A549 (cell line): ENCODE data around the gene CLECL1. TPM values are rescaled to one million over a fixed set of nuclear protein-coding genes. Genes with fewer than 3 reads are reported as not detected.

Experiments
- ATAC-seq, 2 experiments: fragments of 200-7000 bp in 1 of 2; fragments of >200 bp in 1 of 2; cut with Nextera tagmentation in 1 of 2; cut with Tn5 transposase in 1 of 2; 3 replicates each; pipeline versions ENCODE4 v1.8.0 to v1.9.1; 2018 to 2020; ENCODE audit warnings: mild to moderate bottlenecking in 1 of 2, moderate library complexity in 1 of 2
- CTCF ChIA-PET: fragments of 300-600 bp; sonication (Branson Sonifier 250); formaldehyde crosslinking; extraction: SDS; loops from one replicate; lab custom pipeline; 2021; ENCODE audit warnings: antibody characterized with exemption, inconsistent platforms; lab: Yijun Ruan, JAX
- POLR2A ChIA-PET: fragments of 350-600 bp; formaldehyde crosslinking; extraction: SDS; loops from one replicate; lab custom pipeline; 2021; ENCODE audit warnings: antibody characterized with exemption, inconsistent platforms; lab: Yijun Ruan, JAX
- DNase-seq, 2 experiments: peaks; one replicate each; pipeline versions ENCODE4 v3.0.0 to v3.0.0-alpha.2; 2011 to 2016; ENCODE audit warnings: low read depth in 1 of 2, low spot score in 1 of 2
- FAIRE-seq: peaks from 2 replicates; lab custom pipeline; 2011; peaks lifted over from hg19 to GRCh38; lab: Jason Lieb, UNC
- H3K27ac ChIP-seq, 2 experiments: fragments of >200 bp; sonication (Bioruptor Twin); formaldehyde crosslinking; 3 replicates each; pipeline ENCODE4 v1.5.1; 2016 to 2017
- H3K4me1 ChIP-seq: fragments of >200 bp; sonication (Bioruptor Twin); formaldehyde crosslinking; 3 replicates; pipeline ENCODE4 v1.6.1; 2016
- H3K4me2 ChIP-seq: fragments of >200 bp; sonication (Bioruptor Twin); formaldehyde crosslinking; 3 replicates; pipeline ENCODE4 v1.6.1; 2016
- H3K4me3 ChIP-seq: fragments of >200 bp; sonication (Bioruptor Twin); formaldehyde crosslinking; 3 replicates; pipeline ENCODE4 v1.5.1; 2016
- H3K9me3 ChIP-seq: fragments of >200 bp; sonication (Bioruptor Twin); formaldehyde crosslinking; 3 replicates; pipeline ENCODE4 v1.6.1; 2016
- CBX2 ChIP-seq: fragments of 200-600 bp; sonication (generic); IDR thresholded peaks from 2 replicates; pipeline ENCODE4 v1.6.1; 2016; ENCODE audit warnings: low read depth, mild to moderate bottlenecking, borderline replicate concordance
- CEBPB ChIP-seq, 2 experiments: fragments of >200 bp in 1 of 2; sonication (Bioruptor Twin) in 1 of 2; formaldehyde crosslinking in 1 of 2; IDR thresholded peaks; 2 replicates each; pipeline ENCODE4 v1.6.1; 2012 to 2016
- EHF ChIP-seq: fragments of 250-450 bp; sonication (Bioruptor Pico); IDR thresholded peaks from 2 replicates; pipeline ENCODE4 v1.5.0; 2020; ENCODE audit warnings: mild to moderate bottlenecking
- EHMT2 ChIP-seq: fragments of 200-600 bp; sonication (generic); IDR thresholded peaks from 2 replicates; pipeline ENCODE4 v1.6.1; 2016; ENCODE audit warnings: antibody characterized with exemption, low read depth, mild to moderate bottlenecking, moderate library complexity
- EP300 ChIP-seq, 2 experiments: fragments of >200 bp; sonication (Bioruptor Twin); formaldehyde crosslinking; IDR thresholded peaks; 2 replicates in 1 of 2; 3 replicates in 1 of 2; pipeline ENCODE4 v1.6.1; 2016 to 2017
- ESRRA ChIP-seq: fragments of 150-350 bp; IDR thresholded peaks from 2 replicates; pipeline ENCODE4 v1.6.1; 2014; ENCODE audit warnings: mild to moderate bottlenecking, low read length, borderline replicate concordance
- FOSL2 ChIP-seq, 2 experiments: fragments of 450-650 bp in 1 of 2; fragments of >200 bp in 1 of 2; sonication (Bioruptor Twin) in 1 of 2; formaldehyde crosslinking; IDR thresholded peaks; 2 replicates each; pipeline versions ENCODE4 v1.5.0 to v1.6.1; 2016 to 2020; ENCODE audit warnings: mild to moderate bottlenecking in 1 of 2, moderate library complexity in 1 of 2
- HDAC2 ChIP-seq: fragments of 200-600 bp; sonication (generic); IDR thresholded peaks from 2 replicates; pipeline ENCODE4 v1.6.1; 2016
- HEYL ChIP-seq: fragments of 250-450 bp; sonication (Bioruptor Pico); IDR thresholded peaks from 2 replicates; pipeline ENCODE4 v1.8.0; 2021; ENCODE audit warnings: mild to moderate bottlenecking, moderate library complexity
- HOXA7 ChIP-seq: fragments of 250-450 bp; sonication (Bioruptor Pico); IDR thresholded peaks from 2 replicates; pipeline ENCODE4 v1.5.0; 2020; ENCODE audit warnings: mild to moderate bottlenecking, moderate library complexity
- JUN ChIP-seq, 2 experiments: fragments of >200 bp; sonication (Bioruptor Twin); formaldehyde crosslinking; IDR thresholded peaks; 2 replicates in 1 of 2; 3 replicates in 1 of 2; pipeline ENCODE4 v1.6.1; 2016 to 2017
- JUNB ChIP-seq: fragments of >200 bp; sonication (Bioruptor Twin); formaldehyde crosslinking; IDR thresholded peaks from 2 replicates; pipeline ENCODE4 v1.6.1; 2016
- KDM1A ChIP-seq: fragments of 200-600 bp; sonication (generic); IDR thresholded peaks from 2 replicates; pipeline ENCODE4 v1.6.1; 2016; ENCODE audit warnings: low read depth, mild to moderate bottlenecking
- MAFK ChIP-seq: fragments of 450-650 bp; IDR thresholded peaks from 2 replicates; pipeline ENCODE4 v1.6.1; 2014; ENCODE audit not compliant: partially characterized antibody
- POLR2AphosphoS2 ChIP-seq: conservative IDR thresholded peaks from 2 replicates; pipeline ENCODE4 v1.6.1; 2012; ENCODE audit warnings: low read length, improper control_type of control experiment, inconsistent platforms
- RCOR1 ChIP-seq: fragments of 150-350 bp; IDR thresholded peaks from 2 replicates; pipeline ENCODE4 v1.6.1; 2014; ENCODE audit warnings: antibody characterized with exemption, low read length, low read depth
- RNF2 ChIP-seq: fragments of 200-600 bp; sonication (generic); IDR thresholded peaks from 2 replicates; pipeline ENCODE4 v1.6.1; 2016; ENCODE audit warnings: low read depth, mild to moderate bottlenecking, antibody characterized with exemption, moderate library complexity, borderline replicate concordance
- TFCP2L1 ChIP-seq: fragments of 250-450 bp; sonication (Bioruptor Pico); IDR thresholded peaks from 2 replicates; pipeline ENCODE4 v1.5.0; 2021; ENCODE audit warnings: mild to moderate bottlenecking
- TP53 ChIP-seq: fragments of 250-450 bp; sonication (Bioruptor Pico); IDR thresholded peaks from 2 replicates; pipeline ENCODE4 v1.5.0; 2021; ENCODE audit warnings: mild to moderate bottlenecking, moderate library complexity
- ZC3H11A ChIP-seq: fragments of 450-650 bp; IDR thresholded peaks from 2 replicates; pipeline ENCODE4 v1.6.1; 2014; ENCODE audit warnings: antibody characterized with exemption, mild to moderate bottlenecking
- ZSCAN20 ChIP-seq: fragments of 250-450 bp; sonication (Bioruptor Pico); IDR thresholded peaks from 2 replicates; pipeline ENCODE4 v1.8.0; 2022; ENCODE audit warnings: mild to moderate bottlenecking, moderate library complexity
- WGBS: methylation state at CpG from one replicate; pipeline ENCODE4 v1.1.6; 2017; ENCODE audit errors: missing lambda C conversion rate; 5-methylcytosine and 5-hydroxymethylcytosine counted together
- polyA plus RNA-seq, 4 experiments: library from polyadenylated mRNA; depleted of rRNA in 3 of 4; stranded (reverse); fragments of >200 nt; fragmentation: RNase III in 1 of 4; extraction: RNeasy Plus Mini Kit Qiagen cat#74134 plus additional on column Dnase treatment in 1 of 4; gene quantifications; 2 replicates in 3 of 4; 3 replicates in 1 of 4; pipeline ENCODE4 v1.2.3, GENCODE V29; 2011 to 2017
- TF ChIP-seq, protein P1 (sequence below): fragments of >200 bp; sonication (Bioruptor Twin); formaldehyde crosslinking; IDR thresholded peaks from 2 replicates; pipeline ENCODE4 v1.6.1; 2016
- TF ChIP-seq, protein P2 (sequence below): fragments of 200-600 bp; sonication (generic); IDR thresholded peaks from 2 replicates; pipeline ENCODE4 v1.6.1; 2016; ENCODE audit warnings: antibody characterized with exemption, mild to moderate bottlenecking, moderate library complexity
- TF ChIP-seq, protein P3 (sequence below): IDR thresholded peaks from 2 replicates; pipeline ENCODE4 v1.6.1; 2012
- TF ChIP-seq, protein P4 (sequence below): fragments of 150-350 bp; IDR thresholded peaks from 2 replicates; pipeline ENCODE4 v1.6.1; 2014; ENCODE audit warnings: low read depth, mild to moderate bottlenecking, low read length

The CLECL1 gene
- polyA plus RNA-seq, 2 of the 4 experiments (the other 2 are of a cell fraction) = not detected

DNA sequence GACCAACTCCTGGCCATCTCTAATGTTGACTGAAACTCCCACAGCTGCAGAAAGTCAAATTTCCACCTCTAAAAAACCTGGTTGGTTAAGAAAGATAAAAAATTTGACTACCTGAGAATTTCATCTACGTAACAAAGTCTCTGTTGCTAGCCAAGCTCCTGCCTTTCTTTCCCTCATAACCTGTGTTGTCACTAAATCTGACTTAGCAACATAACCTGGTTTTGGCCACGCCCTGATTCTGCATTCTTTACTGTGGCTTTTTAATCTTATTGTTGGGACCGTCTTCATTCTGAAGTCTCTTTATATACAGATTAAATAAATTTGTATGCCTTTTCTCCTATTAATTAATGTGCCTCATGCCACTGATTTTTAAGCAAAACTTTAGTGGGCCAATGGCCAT is 43.9 kb upstream of the CLECL1 start:
- WGBS = 42% methylated on average over 3 of the region's 3 CpGs
- no peaks in the 10 kb centered on the region for H3K4me1 ChIP-seq
- DNase-seq = no peak
- H3K27ac ChIP-seq = no peak overlapping the region
- TF ChIP-seq EHF (CRISPR knock-in tag) = no peak
- TF ChIP-seq HDAC2 = no peak
- TF ChIP-seq, protein P1, sequence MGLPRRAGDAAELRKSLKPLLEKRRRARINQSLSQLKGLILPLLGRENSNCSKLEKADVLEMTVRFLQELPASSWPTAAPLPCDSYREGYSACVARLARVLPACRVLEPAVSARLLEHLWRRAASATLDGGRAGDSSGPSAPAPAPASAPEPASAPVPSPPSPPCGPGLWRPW = no peak
- TF ChIP-seq TFCP2L1 (CRISPR knock-in tag) = no peak
- TF ChIP-seq, protein P2, sequence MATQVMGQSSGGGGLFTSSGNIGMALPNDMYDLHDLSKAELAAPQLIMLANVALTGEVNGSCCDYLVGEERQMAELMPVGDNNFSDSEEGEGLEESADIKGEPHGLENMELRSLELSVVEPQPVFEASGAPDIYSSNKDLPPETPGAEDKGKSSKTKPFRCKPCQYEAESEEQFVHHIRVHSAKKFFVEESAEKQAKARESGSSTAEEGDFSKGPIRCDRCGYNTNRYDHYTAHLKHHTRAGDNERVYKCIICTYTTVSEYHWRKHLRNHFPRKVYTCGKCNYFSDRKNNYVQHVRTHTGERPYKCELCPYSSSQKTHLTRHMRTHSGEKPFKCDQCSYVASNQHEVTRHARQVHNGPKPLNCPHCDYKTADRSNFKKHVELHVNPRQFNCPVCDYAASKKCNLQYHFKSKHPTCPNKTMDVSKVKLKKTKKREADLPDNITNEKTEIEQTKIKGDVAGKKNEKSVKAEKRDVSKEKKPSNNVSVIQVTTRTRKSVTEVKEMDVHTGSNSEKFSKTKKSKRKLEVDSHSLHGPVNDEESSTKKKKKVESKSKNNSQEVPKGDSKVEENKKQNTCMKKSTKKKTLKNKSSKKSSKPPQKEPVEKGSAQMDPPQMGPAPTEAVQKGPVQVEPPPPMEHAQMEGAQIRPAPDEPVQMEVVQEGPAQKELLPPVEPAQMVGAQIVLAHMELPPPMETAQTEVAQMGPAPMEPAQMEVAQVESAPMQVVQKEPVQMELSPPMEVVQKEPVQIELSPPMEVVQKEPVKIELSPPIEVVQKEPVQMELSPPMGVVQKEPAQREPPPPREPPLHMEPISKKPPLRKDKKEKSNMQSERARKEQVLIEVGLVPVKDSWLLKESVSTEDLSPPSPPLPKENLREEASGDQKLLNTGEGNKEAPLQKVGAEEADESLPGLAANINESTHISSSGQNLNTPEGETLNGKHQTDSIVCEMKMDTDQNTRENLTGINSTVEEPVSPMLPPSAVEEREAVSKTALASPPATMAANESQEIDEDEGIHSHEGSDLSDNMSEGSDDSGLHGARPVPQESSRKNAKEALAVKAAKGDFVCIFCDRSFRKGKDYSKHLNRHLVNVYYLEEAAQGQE = no peak
- no peak for TF ChIP-seq POLR2AphosphoS2
- TF ChIP-seq EP300 (IDR thresholded peaks at IDR 0.05) = no peak
- TF ChIP-seq MAFK = no peak
- TF ChIP-seq HEYL (CRISPR knock-in tag) = no peak
- TF ChIP-seq RNF2 = no peak
- TF ChIP-seq EHMT2 = no peak
- TF ChIP-seq TP53 = no peak
- TF ChIP-seq, protein P3, sequence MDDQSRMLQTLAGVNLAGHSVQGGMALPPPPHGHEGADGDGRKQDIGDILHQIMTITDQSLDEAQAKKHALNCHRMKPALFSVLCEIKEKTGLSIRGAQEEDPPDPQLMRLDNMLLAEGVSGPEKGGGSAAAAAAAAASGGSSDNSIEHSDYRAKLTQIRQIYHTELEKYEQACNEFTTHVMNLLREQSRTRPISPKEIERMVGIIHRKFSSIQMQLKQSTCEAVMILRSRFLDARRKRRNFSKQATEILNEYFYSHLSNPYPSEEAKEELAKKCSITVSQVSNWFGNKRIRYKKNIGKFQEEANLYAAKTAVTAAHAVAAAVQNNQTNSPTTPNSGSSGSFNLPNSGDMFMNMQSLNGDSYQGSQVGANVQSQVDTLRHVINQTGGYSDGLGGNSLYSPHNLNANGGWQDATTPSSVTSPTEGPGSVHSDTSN = no peak
- TF ChIP-seq CBX2 = no peak
- TF ChIP-seq RCOR1 = no peak
- no peak for ATAC-seq
- ChIA-PET CTCF (interaction anchor here (1.0 to 1.3 kb wide), 2 partner anchors 14 to 26 kb away, joined by 3 read pairs; no protein-coding TSS in a partner anchor), POLR2A (no interaction called here)
- H3K9me3 ChIP-seq = no peaks in the 10 kb centered on the region
- no peak overlapping the region for H3K4me2 ChIP-seq
- FAIRE-seq = no peak
- no peak overlapping the region for H3K4me3 ChIP-seq

DNA sequence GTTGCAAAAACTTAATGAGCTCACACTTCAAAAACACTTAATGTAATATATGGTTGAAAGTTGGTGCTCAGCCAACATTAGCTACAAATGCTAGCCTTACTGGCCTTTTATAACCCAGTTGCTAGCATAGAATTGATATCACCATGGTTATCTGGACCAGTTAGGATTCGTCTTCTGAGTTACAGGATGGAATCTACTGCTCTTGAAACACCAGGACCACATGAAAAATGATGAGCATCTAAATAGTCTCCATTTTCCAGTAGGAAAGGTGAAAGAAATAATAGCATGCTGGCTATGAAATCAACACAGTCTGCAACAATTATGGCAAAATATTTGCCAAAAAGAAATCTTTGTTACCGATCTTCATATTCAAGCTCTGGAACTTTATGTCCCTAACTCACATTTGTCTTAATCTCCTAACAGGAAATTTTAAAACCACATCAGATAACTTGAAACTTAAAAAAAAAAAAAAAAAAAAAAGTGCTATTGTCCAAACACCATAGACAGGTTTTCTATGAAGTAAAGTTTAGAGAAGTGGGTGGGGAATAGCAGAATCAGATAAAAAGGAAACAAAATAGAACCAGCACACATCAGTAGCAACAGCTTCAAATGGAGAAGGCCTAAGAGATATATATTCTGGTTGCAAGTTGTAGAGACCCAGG is 40.5 kb upstream of the CLECL1 start:
- ChIA-PET CTCF (interaction anchor here (1.3 kb wide), 2 partner anchors 23 to 41 kb away, joined by 5 read pairs; no protein-coding TSS in a partner anchor), POLR2A (no interaction called here)
- Histone ChIP-seq H3K9me3 (no peaks in the 10 kb centered on the region), H3K27ac (no peak overlapping the region), H3K4me1 (no peaks in the 10 kb centered on the region), H3K4me3 (no peak overlapping the region), H3K4me2 (no peak overlapping the region)
- DNase-seq (no peak), FAIRE-seq (no peak), ATAC-seq (no peak)
- WGBS = 59% methylated on average over 2 of the region's 2 CpGs
- TF ChIP-seq FOSL2 (IDR thresholded peaks at IDR 0.05) (no peak), FOSL2 (CRISPR knock-in tag; IDR thresholded peaks at IDR 0.05) (no peak), HOXA7 (CRISPR knock-in tag) (no peak), JUNB (no peak), RCOR1 (no peak), CEBPB (IDR thresholded peaks at IDR 0.05) (no peak), KDM1A (no peak), JUN (IDR thresholded peaks at IDR 0.05) (no peak), ZC3H11A (no peak), CBX2 (no peak), ZSCAN20 (CRISPR knock-in tag) (no peak), ESRRA (no peak), TFCP2L1 (CRISPR knock-in tag) (no peak)
- TF ChIP-seq, protein P4, sequence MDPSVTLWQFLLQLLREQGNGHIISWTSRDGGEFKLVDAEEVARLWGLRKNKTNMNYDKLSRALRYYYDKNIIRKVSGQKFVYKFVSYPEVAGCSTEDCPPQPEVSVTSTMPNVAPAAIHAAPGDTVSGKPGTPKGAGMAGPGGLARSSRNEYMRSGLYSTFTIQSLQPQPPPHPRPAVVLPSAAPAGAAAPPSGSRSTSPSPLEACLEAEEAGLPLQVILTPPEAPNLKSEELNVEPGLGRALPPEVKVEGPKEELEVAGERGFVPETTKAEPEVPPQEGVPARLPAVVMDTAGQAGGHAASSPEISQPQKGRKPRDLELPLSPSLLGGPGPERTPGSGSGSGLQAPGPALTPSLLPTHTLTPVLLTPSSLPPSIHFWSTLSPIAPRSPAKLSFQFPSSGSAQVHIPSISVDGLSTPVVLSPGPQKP = no peak
